H1 (cell line): ENCODE measurements around the gene GPR150. TPM values are rescaled to one million over a fixed set of nuclear protein-coding genes. Genes with fewer than 3 reads are reported as not detected.

Source experiments
- BCL11A ChIP-seq, 2 experiments: IDR thresholded peaks; one replicate each; pipeline ENCODE4 v1.6.1; 2011; ENCODE audit warnings: low read depth in 2 of 2, low read length in 2 of 2, mild to moderate bottlenecking in 2 of 2
- GABPA ChIP-seq: IDR thresholded peaks from 2 replicates; pipeline ENCODE4 v1.6.1; 2011; ENCODE audit warnings: mild to moderate bottlenecking, low read length, moderate library complexity, borderline replicate concordance; ENCODE audit not compliant: insufficient read depth
- NANOG ChIP-seq: IDR thresholded peaks from 2 replicates; pipeline ENCODE4 v1.6.1; 2011; ENCODE audit warnings: low read length, low read depth, mild to moderate bottlenecking, inconsistent platforms; ENCODE audit not compliant: insufficient read depth, poor library complexity, severe bottlenecking
- POU5F1 ChIP-seq: IDR thresholded peaks from 2 replicates; pipeline ENCODE4 v1.6.1; 2011; ENCODE audit warnings: low read depth, mild to moderate bottlenecking, low read length, moderate library complexity
- RXRA ChIP-seq: IDR thresholded peaks from 2 replicates; pipeline ENCODE4 v1.6.1; 2011; ENCODE audit warnings: low read depth, mild to moderate bottlenecking, low read length, moderate library complexity; ENCODE audit not compliant: insufficient read depth
- SP4 ChIP-seq: IDR thresholded peaks from 2 replicates; pipeline ENCODE4 v1.6.1; 2012; ENCODE audit warnings: low read length, inconsistent platforms
- polyA plus RNA-seq, 7 experiments: library from polyadenylated mRNA; depleted of rRNA in 3 of 7; stranded (reverse) in 5 of 7; unstranded in 2 of 7; fragments of >200 nt in 5 of 7; fragments of 200-250 nt in 2 of 7; gene quantifications; 1 replicate in 5 of 7; 2 replicates in 1 of 7; 4 replicates in 1 of 7; pipeline versions ENCODE4 v1.2.1 to v1.2.3, GENCODE V29; 2011 to 2013; ENCODE audit warnings: missing spikeins in 2 of 7, mixed read lengths in 2 of 7
- total RNA-seq: library from RNA; stranded (reverse); fragmentation: NEBNext Ultra II Directional; extraction: Animal tissue kit (Norgen Biotek cat#: 25700); gene quantifications from 2 replicates; pipeline ENCODE4 v1.2.1, GENCODE V29; 2021

Gene GPR150
- total and polyA plus RNA-seq, 2 of the 8 experiments (the other 6 are each of a cell fraction or from before 2014, with no cell fraction given) = 0.14 TPM; not detected in 1

DNA sequence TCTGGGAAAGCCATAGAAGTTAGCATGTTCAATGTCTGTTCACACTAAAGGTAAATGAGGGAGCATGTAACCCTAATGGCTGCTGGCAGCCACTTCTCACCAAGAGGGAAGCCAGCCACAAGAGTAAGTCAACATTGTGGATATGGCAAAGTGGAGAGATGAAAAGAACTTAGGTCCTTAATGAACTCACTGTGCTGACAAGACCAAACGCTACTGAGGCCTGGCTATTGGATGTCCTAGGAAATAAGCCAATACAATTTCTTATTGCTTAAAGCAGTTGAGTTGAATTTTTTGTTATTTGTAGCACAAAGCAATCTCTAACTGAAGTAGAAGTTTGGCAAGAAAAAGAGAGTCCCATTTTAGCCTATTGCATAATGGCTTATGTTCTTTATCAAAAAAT lies 6.8 kb downstream of the GPR150 start (continued):
- TF ChIP-seq GABPA = no peak
- TF ChIP-seq SP4 = no peak
- TF ChIP-seq BCL11A (IDR thresholded peaks at IDR 0.05; ENCODE audit: low read depth in 2 of 2, low read length in 2 of 2) = no peak
- TF ChIP-seq NANOG = no peak
- no peak for TF ChIP-seq RXRA
- TF ChIP-seq POU5F1 = no peak
